Measurements from ENCODE around the gene CTCF.

The CTCF gene

DNA sequence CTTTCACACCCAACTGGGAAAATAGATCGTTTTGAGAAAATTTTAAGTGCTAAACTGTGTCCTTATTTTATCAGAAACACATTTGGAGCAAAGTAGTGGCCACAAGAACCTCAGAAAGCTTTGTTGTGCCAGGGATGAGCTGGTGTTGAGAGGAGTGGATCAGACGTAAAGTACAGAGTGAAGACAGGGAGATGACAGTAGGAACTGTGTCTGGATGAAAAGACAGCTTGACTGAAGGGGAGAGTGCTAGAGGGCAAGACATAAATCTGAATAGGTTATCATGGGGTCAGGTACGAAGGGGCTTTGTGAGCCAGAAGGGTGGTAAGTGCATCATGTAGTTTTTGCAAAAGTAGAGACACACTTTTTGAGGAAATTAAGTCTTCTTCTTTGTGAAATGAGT lies 43.3 kb downstream of the CTCF start:
- DNase-seq (ENCODE audit: low read depth): no peak

DNA sequence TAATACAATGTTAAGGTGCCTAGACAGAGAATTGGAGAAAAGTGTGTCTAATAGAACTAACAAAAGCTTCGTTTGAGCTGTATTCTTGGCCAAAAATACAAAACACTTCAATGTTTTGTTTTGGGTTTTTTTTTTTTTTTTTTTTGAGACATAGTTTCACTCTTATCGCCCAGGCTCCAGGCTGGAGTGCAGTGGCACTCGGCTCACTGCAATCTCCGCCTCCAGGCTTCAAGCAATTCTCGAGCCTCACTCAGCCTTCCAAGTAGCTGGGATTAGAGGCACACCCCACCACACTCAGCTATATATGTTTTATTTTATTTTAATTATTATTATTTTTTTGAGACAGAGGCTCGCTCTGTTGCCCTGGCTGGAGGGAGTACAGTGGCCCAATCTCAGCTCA lies 44.3 kb downstream of the CTCF start:
- DNase-seq (ENCODE audit: low read depth): no peak

DNA sequence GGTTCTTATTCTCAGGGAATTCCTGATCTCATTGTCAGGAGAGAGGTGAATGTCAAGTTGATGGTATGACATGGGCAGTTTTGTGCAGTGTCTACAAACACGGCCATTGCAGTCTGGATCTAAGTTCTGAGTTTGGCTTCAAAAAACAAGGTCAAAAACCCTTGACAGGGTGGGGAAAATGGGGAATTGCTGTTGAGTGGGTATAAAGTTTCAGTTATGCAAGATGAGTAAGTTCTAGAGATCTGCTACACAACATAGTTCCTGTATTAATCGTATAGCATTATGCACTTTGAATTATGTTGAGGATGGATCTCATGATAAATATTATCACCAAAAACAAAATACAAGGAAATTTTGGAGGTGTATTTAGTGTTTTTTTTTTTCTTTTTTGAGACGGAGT lies 46.0 kb downstream of the CTCF start:
- no peak for DNase-seq (ENCODE audit: low read depth)

DNA sequence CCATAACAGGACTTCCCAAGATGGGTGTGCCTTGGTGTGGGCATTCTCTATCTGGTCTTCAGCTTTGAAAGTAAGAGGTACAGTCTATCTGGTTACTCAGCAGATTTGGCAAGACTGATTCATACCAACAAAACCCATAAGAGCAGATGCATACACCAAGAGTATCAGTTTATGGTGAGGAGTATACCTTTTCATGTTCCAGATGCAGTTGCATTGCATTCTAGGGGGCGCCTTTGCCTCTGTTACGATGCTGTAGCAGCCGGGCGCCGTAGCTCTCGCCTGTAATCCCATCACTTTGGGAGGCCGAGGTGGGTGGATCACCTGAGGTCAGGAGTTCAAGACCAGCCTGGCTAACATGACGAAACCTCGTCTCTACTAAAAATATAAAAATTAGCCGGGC lies 51.5 kb downstream of the CTCF start:
- no peak for DNase-seq (ENCODE audit: low read depth)

DNA sequence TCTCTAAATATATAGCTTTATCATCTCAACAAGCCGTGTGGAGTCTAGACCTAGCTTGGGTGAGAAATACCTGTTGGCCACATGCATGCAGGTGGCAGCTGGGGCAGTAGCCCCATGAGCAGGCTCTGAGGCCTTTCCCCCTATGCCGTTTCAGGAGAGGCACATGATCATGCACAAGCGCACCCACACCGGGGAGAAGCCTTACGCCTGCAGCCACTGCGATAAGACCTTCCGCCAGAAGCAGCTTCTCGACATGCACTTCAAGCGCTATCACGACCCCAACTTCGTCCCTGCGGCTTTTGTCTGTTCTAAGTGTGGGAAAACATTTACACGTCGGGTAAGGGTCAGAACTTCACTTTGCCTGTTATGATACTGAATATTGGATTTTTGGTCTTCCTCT lies 65.9 kb downstream of the CTCF start:
- no peak for DNase-seq (ENCODE audit: low read depth)

DNA sequence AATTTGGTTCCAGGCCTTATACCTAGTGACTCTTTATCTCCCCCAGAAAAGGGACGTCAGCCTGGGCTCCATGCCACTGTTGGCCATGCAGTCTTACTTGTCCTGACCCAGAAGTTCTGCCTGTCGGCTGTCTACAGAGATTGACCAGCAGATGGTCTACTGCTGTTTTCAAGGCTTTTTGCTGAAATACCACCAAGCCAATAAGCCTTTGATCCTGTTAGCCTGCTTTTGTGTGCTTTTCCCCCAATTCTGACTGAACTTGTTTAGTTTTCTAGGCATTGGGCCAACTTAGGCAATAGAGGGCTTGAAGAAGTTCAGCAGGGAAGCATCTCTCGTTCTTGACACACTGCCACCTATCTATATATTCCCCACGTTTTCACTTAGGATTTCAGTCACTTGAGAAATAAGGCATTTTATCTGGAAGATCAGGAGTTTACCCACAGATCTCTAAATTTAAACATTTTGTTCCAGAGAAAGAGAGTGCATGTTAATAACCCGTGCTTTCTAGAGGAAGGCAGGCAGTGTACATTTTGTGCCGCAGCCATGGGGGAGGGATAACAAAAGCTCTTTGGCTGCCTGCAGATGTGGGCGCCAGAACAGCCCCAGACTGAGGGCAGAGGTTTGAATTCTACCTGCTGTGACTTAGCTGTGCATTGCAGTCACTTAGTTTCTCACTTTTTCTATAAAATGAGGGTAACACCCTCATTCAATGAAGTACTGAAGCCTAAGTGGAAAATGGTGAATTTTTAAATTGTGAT lies 70.3 kb downstream of the CTCF start:
- no peak for DNase-seq (ENCODE audit: low read depth)

DNA sequence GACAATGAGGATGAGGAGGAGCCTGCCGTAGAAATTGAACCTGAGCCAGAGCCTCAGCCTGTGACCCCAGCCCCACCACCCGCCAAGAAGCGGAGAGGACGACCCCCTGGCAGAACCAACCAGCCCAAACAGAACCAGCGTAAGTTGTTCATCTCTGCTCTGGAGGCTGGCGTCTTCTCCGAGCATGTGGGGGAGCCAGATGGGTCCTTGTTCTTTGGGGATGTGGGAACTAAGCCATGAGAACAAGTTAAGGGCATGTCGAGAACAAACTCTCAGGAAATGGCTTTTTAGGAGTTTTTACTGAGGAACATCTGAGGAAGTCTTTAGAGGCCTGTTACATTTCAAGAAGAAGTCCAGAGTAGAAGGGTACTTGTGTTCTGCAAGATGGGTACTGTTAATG lies 74.4 kb downstream of the CTCF start:
- no peak for DNase-seq (ENCODE audit: low read depth)

DNA sequence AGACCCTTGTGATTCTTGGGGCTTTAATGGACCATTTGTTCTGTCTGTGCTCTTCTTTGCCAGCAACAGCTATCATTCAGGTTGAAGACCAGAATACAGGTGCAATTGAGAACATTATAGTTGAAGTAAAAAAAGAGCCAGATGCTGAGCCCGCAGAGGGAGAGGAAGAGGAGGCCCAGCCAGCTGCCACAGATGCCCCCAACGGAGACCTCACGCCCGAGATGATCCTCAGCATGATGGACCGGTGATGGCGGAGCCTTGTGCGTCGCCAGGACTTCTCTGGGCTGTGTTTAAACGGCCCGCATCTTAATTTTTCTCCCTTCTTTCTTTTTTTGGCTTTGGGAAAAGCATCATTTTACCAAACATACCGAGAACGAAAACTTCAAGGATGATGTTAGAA lies 75.3 kb downstream of the CTCF start:
- DNase-seq (ENCODE audit: low read depth): no peak

DNA sequence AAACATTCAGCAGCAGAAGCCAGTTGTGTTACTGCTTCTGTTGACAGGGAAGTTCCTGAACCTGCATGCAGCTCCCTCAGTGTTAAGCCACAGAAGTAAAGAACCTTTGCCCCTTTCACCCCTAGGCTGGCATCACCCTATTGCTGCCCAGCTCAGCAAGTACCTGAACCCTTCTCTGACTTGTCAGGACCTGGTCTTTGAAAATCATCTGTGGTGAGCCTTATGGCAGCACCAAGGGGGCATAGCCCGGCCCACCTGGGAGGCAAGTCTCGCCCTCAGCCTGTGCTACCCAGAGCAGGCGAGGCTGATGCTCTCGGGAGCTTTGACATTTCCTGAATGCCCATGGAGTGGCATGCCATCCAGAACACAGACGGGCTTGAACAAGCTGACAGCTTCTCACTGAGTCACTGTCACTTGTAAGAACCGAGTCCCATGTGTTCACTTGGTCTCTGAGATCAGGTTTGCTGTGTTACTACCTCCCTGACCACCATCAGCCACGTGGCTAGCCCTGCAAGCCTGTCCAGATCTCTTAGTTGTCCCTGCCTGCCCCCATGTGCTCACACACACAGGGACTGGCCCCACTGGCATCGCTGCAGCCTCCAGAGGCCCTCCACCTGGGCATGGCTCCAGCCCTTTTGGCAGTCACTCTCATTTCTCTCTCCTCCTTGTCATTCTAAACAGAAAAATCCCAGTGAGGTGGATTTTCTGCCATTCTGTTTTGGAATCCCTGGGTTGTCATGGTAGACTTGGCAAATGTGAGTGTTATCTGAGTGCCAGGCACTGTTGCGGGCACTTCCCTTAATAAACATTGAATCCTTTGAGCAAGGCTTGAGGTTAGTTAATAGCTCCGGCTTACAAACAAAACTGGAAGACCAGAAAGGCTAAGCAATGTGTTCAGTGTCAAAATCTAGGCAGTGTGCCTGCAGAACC lies 79.7 kb downstream of the CTCF start:
- DNase-seq (ENCODE audit: low read depth): no peak

DNA sequence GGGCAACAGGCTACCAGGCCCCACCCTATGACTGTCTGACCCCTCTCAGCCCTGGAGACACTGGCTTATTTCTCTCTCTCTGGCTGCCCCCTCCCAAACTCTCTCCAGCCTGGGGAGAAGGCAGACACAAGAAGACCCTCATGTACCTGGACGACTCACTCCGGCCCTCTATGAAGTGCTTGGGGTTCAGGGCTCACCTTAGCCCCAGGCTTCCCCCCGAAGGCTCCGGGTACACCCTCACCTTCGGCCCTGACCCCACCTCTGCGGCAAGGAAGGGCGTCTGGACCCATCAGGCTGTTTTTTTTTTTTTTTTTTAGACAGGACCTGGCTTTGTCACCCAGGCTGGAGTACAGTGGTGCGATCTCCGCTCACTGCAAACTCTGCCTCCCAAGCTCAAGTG lies 81.7 kb downstream of the CTCF start:
- no peak for DNase-seq (ENCODE audit: low read depth)

DNA sequence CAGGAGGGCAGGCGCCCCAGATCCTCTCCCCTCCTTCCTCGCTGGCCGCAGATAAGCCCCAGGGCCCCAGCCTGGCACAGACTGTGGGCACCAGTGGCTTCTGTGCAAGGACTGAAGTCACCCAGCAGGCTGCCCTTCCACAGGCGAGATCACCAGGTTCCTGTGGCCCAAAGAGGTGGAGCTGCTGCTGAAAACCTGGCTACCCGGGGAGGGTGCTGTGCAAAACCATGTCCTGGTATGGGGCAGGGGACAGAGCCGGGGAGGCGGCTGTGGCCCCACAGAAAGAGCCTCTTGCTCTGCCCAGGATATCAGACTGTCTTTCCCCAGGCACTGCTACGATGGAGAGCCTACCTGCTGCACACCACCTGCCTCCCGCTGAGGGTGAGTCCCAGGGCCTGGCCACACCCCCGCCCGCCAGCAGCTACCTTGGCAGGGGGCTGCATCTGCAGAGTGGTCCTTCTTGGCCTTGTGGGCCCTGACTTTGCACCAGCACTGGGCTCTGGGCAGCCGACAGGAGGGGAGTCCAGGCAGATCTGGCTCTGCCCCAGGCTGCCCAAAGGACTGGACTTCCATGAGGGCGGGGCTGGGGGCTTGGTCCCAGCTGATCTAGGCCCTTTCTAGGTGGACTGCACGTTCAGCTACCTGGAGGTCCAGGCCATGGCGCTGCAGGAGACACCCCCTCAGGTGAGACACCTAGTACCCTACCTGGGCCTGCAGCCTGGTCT lies 83.2 kb downstream of the CTCF start:
- DNase-seq (ENCODE audit: low read depth): no peak

DNA sequence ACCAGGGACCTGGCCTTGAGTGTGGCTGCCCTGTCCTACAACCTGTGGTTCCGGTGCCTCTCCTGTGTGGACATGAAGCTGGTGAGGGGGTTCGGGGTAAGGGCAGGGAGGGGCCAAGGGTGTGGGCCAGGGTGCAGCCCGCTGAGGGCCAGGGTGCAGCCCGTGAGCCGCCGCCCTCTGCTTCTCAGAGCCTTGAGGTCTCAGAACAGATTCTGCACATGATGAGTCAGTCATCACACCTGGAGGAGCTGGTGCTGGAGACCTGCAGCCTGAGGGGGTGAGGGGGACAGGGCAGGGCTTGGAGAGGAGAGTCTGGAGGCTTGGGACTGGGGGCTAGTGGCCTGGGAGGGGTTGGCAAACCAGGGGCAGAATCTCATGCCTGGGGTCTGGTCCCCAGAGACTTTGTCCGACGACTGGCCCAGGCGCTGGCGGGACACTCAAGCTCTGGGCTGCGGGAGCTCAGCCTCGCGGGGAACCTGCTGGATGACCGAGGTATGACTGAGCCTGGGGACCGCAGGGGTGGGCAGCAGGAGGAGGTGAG lies 84.9 kb downstream of the CTCF start:
- no peak for DNase-seq (ENCODE audit: low read depth)

DNA sequence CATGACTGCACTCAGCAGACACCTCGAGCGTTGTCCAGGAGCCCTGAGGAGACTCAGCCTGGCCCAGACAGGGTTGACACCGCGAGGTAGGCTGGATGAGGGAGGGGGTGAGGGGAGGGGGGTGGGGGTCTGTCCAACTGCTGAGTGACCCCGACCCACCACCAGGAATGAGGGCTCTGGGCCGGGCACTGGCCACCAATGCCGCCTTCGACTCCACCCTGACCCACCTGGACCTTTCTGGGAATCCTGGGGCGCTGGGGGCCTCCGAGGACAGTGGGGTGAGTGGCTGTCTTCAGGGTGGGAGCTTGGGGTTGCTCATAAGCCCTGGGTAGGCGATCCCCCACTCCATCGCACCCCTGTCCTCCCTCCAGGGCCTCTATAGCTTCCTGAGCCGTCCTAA lies 85.4 kb downstream of the CTCF start:
- DNase-seq (ENCODE audit: low read depth): no peak

DNA sequence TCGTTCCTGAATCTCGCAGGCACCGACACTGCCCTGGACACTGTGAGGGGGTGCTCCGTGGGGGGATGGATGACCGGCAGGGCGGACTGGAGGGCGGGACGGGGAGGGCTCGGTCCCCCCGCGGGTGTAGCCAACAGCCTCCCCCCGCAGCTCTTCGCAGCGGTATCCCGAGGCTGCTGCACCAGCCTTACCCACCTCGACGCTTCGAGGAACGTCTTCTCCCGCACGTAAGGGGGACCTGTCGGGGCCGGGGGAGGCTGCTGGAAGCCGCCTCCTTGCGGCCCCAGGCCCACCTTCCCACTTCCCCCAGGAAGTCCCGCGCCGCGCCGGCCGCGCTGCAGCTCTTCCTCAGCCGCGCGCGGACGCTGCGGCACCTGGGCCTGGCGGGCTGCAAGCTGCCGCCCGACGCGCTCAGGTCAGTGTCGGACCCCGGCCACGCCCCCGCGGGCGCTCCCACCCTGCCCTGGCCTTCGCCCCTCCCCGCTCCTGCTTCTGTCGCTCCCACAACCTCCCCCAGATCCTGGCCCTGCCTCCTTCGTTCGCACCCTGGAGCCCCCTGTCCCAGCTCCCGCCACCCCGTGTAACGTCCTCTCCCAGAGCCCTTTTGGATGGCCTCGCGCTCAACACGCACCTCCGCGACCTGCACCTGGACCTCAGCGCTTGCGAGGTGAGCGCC lies 85.9 kb downstream of the CTCF start:
- no peak for DNase-seq (ENCODE audit: low read depth)

DNA sequence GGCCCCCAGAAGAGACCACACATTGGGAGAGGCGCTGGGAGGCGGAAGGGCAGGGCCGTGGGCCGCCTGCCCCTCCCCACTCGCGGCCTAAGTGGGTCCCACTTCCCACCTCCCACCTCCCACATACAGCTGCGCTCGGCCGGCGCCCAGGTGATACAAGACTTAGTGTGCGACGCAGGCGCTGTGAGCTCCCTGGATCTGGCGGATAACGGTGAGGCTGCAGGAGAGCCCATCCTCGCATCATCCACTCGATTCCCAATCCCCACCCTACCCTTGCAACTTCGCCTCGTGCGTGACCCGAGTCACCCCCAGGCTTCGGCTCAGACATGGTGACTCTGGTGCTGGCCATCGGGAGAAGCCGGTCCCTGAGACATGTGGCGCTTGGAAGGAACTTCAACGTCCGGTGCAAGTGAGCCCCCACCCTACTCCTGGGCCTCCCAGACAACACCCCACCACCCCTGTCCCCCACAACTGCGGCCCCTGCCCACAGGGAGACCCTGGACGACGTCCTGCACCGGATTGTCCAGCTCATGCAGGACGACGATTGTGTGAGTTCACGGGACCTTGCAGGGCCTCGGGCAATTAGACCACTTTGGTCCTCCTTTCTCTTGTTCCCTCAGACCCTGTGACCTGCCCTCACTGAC lies 86.6 kb downstream of the CTCF start:
- no peak for DNase-seq (ENCODE audit: low read depth)

DNA sequence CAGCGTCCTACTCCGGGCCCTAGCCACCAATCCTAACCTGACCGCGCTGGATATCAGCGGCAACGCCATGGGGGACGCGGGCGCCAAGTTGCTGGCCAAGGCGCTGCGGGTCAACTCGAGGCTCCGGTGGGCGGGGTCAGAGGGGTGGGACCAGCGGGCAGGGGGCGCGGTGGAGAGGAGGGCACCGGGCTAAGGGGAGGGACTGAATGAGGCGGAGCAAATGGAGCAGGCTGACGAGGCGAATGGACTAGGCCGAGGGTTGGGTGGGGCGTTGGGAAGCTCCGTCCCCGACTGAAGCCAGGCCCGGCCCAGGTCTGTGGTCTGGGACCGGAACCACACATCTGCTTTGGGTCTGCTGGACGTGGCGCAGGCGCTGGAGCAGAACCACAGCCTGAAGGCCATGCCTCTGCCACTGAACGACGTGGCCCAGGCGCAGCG lies 87.2 kb downstream of the CTCF start:
- DNase-seq (ENCODE audit: low read depth): no peak

DNA sequence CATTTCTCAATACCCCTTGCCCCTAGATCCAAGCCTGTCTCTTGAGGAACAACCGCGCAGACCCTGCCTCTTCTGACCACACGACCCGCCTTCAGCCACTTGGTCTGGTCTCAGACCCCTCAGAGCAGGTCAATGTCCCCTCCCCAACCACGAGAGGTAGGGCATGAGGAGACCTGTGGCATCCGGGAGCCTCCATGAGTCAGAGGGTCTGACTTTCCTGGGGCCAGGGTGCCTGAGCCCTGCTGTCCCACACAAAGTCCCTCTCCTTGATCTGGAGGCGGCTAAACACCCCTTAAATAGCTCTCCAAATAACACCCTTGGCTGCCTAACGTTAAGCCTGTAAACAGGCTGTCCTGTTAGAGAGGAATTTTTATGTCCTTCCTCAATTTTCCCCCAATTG lies 87.7 kb downstream of the CTCF start:
- no peak for DNase-seq (ENCODE audit: low read depth)

DNA sequence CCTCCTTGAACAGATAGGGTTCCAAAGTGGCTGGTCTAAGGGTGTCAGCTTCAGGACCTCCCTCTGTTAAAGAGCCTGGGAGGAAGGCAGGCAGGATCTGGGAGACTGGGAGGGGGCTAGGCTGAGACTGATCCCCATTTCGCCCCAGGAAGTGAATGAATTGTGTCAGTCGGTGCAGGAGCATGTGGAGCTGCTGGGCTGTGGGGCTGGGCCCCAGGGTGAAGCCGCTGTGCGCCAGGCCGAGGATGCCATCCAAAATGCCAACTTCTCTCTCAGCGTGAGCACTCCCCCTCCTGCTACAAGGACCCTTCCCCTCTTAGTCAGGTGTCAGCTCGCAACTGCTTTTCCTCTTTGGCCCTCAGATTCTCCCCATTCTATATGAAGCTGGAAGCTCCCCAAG lies 88.7 kb downstream of the CTCF start:
- DNase-seq (ENCODE audit: low read depth): no peak

DNA sequence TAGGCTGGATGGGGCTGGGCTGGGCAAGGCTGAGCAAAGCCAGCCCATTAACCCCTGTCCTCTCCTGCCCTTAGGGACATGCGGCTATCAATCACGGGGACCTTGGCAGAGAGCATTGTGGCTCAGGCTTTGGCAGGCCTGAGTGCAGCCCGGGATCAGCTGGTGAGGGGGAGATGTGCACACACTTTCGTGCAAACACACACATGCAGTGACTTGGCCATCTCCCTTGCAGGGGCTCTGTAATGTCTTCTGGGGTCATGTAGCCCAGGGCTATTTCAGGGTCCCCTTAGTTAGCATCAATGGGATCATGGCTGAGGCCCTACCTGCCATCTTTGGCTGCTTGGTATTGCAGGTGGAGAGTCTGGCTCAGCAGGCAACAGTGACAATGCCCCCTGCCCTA lies 89.5 kb downstream of the CTCF start:
- no peak for DNase-seq (ENCODE audit: low read depth)

DNA sequence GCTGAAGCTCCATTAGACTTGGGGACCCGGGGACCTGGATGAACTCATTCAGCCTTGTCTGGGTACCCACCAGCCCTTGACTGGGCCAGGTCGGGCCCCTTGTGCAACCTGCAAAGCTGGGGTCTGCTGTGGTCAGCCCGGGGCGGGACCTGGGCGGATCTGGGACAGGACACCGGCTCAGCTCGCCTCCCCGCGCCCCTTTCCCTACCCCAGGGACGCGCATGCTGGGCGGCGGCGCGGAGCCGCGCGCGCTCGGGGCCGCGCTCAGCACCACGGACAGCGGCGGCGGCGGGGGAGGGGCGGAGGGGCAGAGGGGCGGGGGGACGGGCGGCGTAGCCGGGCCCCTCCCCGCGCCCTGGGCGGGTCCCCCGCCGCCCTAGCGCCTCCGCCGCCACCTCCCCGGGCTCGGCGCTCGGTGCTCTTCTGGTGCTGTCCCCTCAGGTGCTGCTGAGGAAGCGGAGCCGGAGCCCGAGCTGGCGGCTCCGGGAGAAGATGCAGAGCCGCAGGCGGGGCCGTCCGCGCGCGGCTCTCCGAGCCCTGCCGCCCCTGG lies 90.3 kb downstream of the CTCF start:
- DNase-seq (ENCODE audit: low read depth): no peak
